SK-N-SH treated with all-trans-retinoic acid at 6 μM for 48 hours (cell line): ENCODE measurements around the gene RSPRY1.

Experiments
- ATAC-seq: fragments of 200-7000 bp; cut with Tn5 transposase; 3 replicates; pipeline ENCODE4 v1.9.1; 2020; ENCODE audit warnings: mild to moderate bottlenecking, moderate library complexity
- ARNTL ChIP-seq: fragments of 450-650 bp; formaldehyde crosslinking; IDR thresholded peaks from 2 replicates; pipeline ENCODE4 v1.5.0; 2020; ENCODE audit warnings: low read depth, mild to moderate bottlenecking, moderate library complexity, borderline replicate concordance
- BACH2 ChIP-seq: fragments of 250-450 bp; sonication (Bioruptor Pico); IDR thresholded peaks from 2 replicates; pipeline ENCODE4 v1.9.0; 2021; ENCODE audit warnings: mild to moderate bottlenecking, borderline replicate concordance
- CSDC2 ChIP-seq: fragments of 250-450 bp; sonication (Bioruptor Pico); IDR thresholded peaks from 2 replicates; pipeline ENCODE4 v1.5.0; 2020; ENCODE audit warnings: mild to moderate bottlenecking, moderate library complexity
- ESRRG ChIP-seq: fragments of 250-450 bp; sonication (Bioruptor Pico); IDR thresholded peaks from 2 replicates; pipeline ENCODE4 v1.6.1; 2021; ENCODE audit warnings: mild to moderate bottlenecking
- ISL1 ChIP-seq: fragments of 250-450 bp; sonication (Bioruptor Pico); IDR thresholded peaks from 2 replicates; pipeline ENCODE4 v2.1.2; 2022; ENCODE audit warnings: mild to moderate bottlenecking, moderate library complexity
- OSR1 ChIP-seq: fragments of 250-450 bp; sonication (Bioruptor Pico); IDR thresholded peaks from 2 replicates; pipeline ENCODE4 v1.8.0; 2022; ENCODE audit warnings: moderate library complexity, mild to moderate bottlenecking, inconsistent platforms
- PPARA ChIP-seq: fragments of 250-450 bp; sonication (Bioruptor Pico); IDR thresholded peaks from 2 replicates; pipeline ENCODE4 v1.5.0; 2020; ENCODE audit warnings: mild to moderate bottlenecking, borderline replicate concordance
- RARB ChIP-seq: fragments of 250-450 bp; sonication (Bioruptor Pico); IDR thresholded peaks from 2 replicates; pipeline ENCODE4 v1.8.0; 2021; ENCODE audit warnings: mild to moderate bottlenecking, moderate library complexity
- SNAI2 ChIP-seq: fragments of 250-450 bp; sonication (Bioruptor Pico); IDR thresholded peaks from 2 replicates; pipeline ENCODE4 v1.5.0; 2020; ENCODE audit warnings: mild to moderate bottlenecking, moderate library complexity
- TCF4 ChIP-seq: fragments of 250-450 bp; sonication (Bioruptor Pico); IDR thresholded peaks from 2 replicates; pipeline ENCODE4 v1.8.0; 2021; ENCODE audit warnings: mild to moderate bottlenecking, moderate library complexity, borderline replicate concordance
- TOX ChIP-seq: fragments of 250-450 bp; sonication (Bioruptor Pico); IDR thresholded peaks from 2 replicates; pipeline ENCODE4 v1.8.0; 2021; ENCODE audit warnings: mild to moderate bottlenecking, moderate library complexity, borderline replicate concordance
- ZC3H10 ChIP-seq: fragments of 250-450 bp; sonication (Bioruptor Pico); IDR thresholded peaks from 2 replicates; pipeline ENCODE4 v1.5.1; 2021; ENCODE audit warnings: mild to moderate bottlenecking, moderate library complexity
- ZFP3 ChIP-seq: fragments of 250-450 bp; sonication (Bioruptor Pico); IDR thresholded peaks from 2 replicates; pipeline ENCODE4 v1.5.0; 2020; ENCODE audit warnings: mild to moderate bottlenecking, moderate library complexity
- ZFP30 ChIP-seq: fragments of 450-650 bp; formaldehyde crosslinking; IDR thresholded peaks from 2 replicates; pipeline ENCODE4 v1.5.0; 2022; ENCODE audit warnings: mild to moderate bottlenecking, moderate library complexity
- ZNF70 ChIP-seq: fragments of 450-650 bp; formaldehyde crosslinking; IDR thresholded peaks from 2 replicates; pipeline ENCODE4 v1.5.0; 2020; ENCODE audit warnings: mild to moderate bottlenecking, moderate library complexity
- ZNF8 ChIP-seq: fragments of 450-650 bp; formaldehyde crosslinking; IDR thresholded peaks from 2 replicates; pipeline ENCODE4 v1.5.0; 2020; ENCODE audit warnings: mild to moderate bottlenecking, moderate library complexity
- TF ChIP-seq, protein P1 (sequence below): fragments of 250-450 bp; sonication (Bioruptor Pico); IDR thresholded peaks from 2 replicates; pipeline ENCODE4 v1.5.0; 2020; ENCODE audit warnings: mild to moderate bottlenecking, moderate library complexity
- TF ChIP-seq, protein P2 (sequence below): fragments of 250-450 bp; sonication (Bioruptor Pico); IDR thresholded peaks from 2 replicates; pipeline ENCODE4 v1.5.1; 2020; ENCODE audit warnings: low read depth, mild to moderate bottlenecking, moderate library complexity
- TF ChIP-seq, protein P3 (sequence below): fragments of 250-450 bp; sonication (Bioruptor Pico); IDR thresholded peaks from 2 replicates; pipeline ENCODE4 v1.8.0; 2020; ENCODE audit warnings: mild to moderate bottlenecking, moderate library complexity, borderline replicate concordance
- TF ChIP-seq, protein P4 (sequence below): fragments of 250-450 bp; sonication (Bioruptor Pico); IDR thresholded peaks from 2 replicates; pipeline ENCODE4 v1.5.1; 2021; ENCODE audit warnings: mild to moderate bottlenecking, moderate library complexity
- TF ChIP-seq, protein P5 (sequence below): fragments of 250-450 bp; sonication (Bioruptor Pico); IDR thresholded peaks from 2 replicates; pipeline ENCODE4 v1.8.0; 2021; ENCODE audit warnings: low read depth, mild to moderate bottlenecking, moderate library complexity, borderline replicate concordance

Gene RSPRY1

DNA sequence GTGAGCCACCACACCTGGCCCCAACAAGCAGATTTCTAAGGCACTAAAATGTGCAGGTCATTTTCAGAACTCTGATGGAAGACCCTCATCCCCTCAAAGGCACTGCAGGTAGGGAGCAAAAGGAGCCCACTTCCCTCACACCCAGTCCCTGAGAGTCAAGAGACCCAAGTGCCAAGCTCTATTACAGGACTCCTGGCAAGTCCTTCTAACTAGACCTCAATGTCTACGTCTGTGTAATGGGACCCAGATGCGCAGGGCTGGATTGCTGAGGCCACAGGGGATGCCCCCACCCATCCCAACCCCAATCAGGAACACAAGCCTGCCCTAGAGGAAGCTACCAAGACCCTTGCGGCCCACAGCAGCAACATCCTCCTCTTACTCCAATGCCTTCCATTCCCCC is 95.7 kb downstream of the RSPRY1 start:
- no peak for ATAC-seq
- no peak for TF ChIP-seq CSDC2 (CRISPR knock-in tag)
- no peak for TF ChIP-seq ISL1 (CRISPR knock-in tag)
- TF ChIP-seq, protein P1, sequence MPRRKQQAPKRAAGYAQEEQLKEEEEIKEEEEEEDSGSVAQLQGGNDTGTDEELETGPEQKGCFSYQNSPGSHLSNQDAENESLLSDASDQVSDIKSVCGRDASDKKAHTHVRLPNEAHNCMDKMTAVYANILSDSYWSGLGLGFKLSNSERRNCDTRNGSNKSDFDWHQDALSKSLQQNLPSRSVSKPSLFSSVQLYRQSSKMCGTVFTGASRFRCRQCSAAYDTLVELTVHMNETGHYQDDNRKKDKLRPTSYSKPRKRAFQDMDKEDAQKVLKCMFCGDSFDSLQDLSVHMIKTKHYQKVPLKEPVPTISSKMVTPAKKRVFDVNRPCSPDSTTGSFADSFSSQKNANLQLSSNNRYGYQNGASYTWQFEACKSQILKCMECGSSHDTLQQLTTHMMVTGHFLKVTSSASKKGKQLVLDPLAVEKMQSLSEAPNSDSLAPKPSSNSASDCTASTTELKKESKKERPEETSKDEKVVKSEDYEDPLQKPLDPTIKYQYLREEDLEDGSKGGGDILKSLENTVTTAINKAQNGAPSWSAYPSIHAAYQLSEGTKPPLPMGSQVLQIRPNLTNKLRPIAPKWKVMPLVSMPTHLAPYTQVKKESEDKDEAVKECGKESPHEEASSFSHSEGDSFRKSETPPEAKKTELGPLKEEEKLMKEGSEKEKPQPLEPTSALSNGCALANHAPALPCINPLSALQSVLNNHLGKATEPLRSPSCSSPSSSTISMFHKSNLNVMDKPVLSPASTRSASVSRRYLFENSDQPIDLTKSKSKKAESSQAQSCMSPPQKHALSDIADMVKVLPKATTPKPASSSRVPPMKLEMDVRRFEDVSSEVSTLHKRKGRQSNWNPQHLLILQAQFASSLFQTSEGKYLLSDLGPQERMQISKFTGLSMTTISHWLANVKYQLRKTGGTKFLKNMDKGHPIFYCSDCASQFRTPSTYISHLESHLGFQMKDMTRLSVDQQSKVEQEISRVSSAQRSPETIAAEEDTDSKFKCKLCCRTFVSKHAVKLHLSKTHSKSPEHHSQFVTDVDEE (CRISPR knock-in tag): no peak
- no peak for TF ChIP-seq ZFP30
- TF ChIP-seq TCF4 (CRISPR knock-in tag): no peak
- TF ChIP-seq PPARA (CRISPR knock-in tag): no peak
- TF ChIP-seq, protein P2, sequence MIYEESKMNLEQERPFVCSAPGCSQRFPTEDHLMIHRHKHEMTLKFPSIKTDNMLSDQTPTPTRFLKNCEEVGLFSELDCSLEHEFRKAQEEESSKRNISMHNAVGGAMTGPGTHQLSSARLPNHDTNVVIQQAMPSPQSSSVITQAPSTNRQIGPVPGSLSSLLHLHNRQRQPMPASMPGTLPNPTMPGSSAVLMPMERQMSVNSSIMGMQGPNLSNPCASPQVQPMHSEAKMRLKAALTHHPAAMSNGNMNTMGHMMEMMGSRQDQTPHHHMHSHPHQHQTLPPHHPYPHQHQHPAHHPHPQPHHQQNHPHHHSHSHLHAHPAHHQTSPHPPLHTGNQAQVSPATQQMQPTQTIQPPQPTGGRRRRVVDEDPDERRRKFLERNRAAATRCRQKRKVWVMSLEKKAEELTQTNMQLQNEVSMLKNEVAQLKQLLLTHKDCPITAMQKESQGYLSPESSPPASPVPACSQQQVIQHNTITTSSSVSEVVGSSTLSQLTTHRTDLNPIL: no peak
- no peak for TF ChIP-seq ZFP3 (CRISPR knock-in tag)

DNA sequence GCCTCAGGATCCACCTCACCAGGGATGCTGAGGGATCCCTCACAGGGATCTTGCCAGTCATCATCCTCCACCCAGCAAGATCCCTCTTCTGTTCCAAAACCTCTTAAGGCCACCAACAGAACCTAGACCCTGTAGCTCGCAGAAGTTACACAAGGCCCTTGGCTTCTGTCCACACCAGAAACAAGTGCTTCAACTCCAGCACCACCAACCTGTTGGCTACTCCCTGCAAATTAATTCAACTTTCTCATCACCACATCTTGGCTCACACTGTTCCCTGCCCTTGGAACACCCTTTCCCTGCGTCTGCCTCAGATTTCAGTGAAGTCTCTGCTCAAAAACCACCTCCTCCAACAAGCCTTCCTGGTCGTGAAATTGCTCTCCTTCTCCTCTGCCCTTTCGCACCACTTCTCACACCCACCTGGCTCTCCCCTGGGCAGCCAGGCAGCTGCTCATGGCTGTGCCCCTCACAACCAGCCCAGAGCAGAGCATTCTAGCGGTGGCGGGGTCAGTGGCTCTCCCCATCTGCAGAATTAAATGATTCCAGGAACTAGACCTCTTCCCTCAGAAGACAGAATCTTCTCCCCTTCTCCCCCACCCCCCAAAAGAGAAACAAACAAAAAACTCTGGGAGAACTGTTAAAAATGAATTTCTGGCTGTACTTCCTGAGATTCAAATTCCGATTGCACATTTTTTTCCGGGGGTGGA is 96.5 kb downstream of the RSPRY1 start:
- no peak for TF ChIP-seq ISL1 (CRISPR knock-in tag)
- TF ChIP-seq, protein P3, sequence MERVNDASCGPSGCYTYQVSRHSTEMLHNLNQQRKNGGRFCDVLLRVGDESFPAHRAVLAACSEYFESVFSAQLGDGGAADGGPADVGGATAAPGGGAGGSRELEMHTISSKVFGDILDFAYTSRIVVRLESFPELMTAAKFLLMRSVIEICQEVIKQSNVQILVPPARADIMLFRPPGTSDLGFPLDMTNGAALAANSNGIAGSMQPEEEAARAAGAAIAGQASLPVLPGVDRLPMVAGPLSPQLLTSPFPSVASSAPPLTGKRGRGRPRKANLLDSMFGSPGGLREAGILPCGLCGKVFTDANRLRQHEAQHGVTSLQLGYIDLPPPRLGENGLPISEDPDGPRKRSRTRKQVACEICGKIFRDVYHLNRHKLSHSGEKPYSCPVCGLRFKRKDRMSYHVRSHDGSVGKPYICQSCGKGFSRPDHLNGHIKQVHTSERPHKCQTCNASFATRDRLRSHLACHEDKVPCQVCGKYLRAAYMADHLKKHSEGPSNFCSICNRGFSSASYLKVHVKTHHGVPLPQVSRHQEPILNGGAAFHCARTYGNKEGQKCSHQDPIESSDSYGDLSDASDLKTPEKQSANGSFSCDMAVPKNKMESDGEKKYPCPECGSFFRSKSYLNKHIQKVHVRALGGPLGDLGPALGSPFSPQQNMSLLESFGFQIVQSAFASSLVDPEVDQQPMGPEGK: no peak
- TF ChIP-seq, protein P2: no peak
- TF ChIP-seq, protein P4, sequence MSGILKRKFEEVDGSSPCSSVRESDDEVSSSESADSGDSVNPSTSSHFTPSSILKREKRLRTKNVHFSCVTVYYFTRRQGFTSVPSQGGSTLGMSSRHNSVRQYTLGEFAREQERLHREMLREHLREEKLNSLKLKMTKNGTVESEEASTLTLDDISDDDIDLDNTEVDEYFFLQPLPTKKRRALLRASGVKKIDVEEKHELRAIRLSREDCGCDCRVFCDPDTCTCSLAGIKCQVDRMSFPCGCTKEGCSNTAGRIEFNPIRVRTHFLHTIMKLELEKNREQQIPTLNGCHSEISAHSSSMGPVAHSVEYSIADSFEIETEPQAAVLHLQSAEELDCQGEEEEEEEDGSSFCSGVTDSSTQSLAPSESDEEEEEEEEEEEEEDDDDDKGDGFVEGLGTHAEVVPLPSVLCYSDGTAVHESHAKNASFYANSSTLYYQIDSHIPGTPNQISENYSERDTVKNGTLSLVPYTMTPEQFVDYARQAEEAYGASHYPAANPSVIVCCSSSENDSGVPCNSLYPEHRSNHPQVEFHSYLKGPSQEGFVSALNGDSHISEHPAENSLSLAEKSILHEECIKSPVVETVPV (CRISPR knock-in tag): no peak
- TF ChIP-seq ZNF8 (CRISPR knock-in tag): no peak
- TF ChIP-seq ARNTL: no peak
- TF ChIP-seq ZC3H10 (CRISPR knock-in tag): no peak
- no peak for TF ChIP-seq BACH2 (CRISPR knock-in tag)
- TF ChIP-seq PPARA (CRISPR knock-in tag): no peak
- TF ChIP-seq TOX: no peak
- TF ChIP-seq, protein P1 (CRISPR knock-in tag): no peak
- no peak for TF ChIP-seq OSR1 (CRISPR knock-in tag)
- TF ChIP-seq TCF4 (CRISPR knock-in tag): no peak
- TF ChIP-seq ZFP3 (CRISPR knock-in tag): no peak
- TF ChIP-seq CSDC2 (CRISPR knock-in tag): no peak
- no peak for TF ChIP-seq ZNF70 (CRISPR knock-in tag)
- TF ChIP-seq SNAI2 (CRISPR knock-in tag): no peak
- TF ChIP-seq RARB (CRISPR knock-in tag): no peak
- TF ChIP-seq, protein P5, sequence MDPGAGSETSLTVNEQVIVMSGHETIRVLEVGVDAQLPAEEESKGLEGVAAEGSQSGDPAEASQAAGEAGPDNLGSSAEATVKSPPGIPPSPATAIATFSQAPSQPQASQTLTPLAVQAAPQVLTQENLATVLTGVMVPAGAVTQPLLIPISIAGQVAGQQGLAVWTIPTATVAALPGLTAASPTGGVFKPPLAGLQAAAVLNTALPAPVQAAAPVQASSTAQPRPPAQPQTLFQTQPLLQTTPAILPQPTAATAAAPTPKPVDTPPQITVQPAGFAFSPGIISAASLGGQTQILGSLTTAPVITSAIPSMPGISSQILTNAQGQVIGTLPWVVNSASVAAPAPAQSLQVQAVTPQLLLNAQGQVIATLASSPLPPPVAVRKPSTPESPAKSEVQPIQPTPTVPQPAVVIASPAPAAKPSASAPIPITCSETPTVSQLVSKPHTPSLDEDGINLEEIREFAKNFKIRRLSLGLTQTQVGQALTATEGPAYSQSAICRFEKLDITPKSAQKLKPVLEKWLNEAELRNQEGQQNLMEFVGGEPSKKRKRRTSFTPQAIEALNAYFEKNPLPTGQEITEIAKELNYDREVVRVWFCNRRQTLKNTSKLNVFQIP (CRISPR knock-in tag): no peak
- no peak for TF ChIP-seq ESRRG
- ATAC-seq: no peak
